ENCODE measurements around the gene ELF2.
A peak's percentile ranks its signal among the peaks of the same experiment; 100 is the strongest.
"Not testable (repeated sequence)": the region's sequence is repeated elsewhere in the genome, so short reads cannot be mapped to it uniquely, and the experiment has no call there.

Gene ELF2

DNA sequence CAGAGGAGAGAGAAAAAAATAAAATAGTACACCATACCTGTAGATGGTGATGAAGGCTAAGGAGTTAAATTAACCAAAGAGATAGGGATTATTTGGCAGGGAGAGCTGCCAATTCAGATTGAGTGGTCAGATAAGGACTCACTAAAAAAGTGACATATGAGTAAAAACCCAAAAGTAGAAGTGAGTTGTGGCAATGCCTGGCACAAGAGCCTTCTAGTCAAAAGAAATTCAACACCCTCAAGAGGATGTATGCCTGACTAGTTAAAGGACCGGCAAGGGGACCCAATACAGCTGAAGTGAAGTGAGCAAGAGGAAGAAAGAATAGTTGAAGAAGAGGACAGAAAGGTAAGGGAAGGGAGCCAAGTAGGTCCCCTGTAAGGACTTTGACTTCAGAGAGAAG lies 34.9 kb downstream of the ELF2 start:
- DNase-seq = no peak

GRCh38 chr4:139137763-139138162 lies 39.3 kb downstream of the ELF2 start:
- DNase-seq = no peak

GRCh38 chr4:139134403-139134802 lies 42.6 kb downstream of the ELF2 start:
- DNase-seq = no peak

DNA sequence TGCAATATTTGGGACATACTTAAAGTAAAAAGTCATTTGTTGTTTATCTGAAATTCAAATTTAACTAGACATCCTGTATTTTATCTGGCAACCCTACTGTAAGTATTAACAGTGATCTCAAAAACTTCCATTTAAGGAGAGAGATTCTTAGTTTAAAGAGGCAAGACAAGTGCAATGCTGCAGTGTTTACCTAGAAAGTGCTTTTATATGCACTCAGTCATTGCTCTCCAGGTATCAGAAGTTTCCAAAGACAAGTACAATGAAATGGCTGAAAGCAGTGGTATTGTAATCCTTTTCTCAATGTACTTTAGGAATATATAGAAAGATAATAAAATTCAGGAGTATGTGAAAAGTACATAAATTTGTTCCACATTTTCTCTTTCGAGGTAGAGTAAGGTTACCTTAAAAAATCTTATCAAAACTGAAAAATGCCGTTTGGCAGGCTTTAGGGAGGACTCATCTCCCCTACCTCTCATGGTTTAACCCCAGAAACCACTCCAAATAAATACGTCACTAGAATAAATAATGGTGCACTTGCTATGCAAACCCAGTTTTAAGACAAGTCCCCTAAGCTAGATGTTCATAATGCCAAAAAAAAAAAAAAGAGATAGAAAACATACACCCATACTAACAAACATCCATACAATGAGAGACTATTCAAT lies 45.7 kb downstream of the ELF2 start:
- no peak for DNase-seq

GRCh38 chr4:139129206-139129605 lies 47.8 kb downstream of the ELF2 start:
- no peak for DNase-seq

- DNase-seq = no peak
Measured at GRCh38 chr4:139126898-139127297, 50.1 kb downstream of the ELF2 start.

- no peak for DNase-seq
Measured at GRCh38 chr4:139123910-139124309, 53.1 kb downstream of the ELF2 start.

- no peak for DNase-seq
Measured at GRCh38 chr4:139118365-139118764, 58.7 kb downstream of the ELF2 start.

GRCh38 chr4:139115226-139115625 lies 61.8 kb downstream of the ELF2 start:
- no peak for DNase-seq

- DNase-seq = not testable (repeated sequence)
Measured at GRCh38 chr4:139114795-139115194, 62.2 kb downstream of the ELF2 start.

DNA sequence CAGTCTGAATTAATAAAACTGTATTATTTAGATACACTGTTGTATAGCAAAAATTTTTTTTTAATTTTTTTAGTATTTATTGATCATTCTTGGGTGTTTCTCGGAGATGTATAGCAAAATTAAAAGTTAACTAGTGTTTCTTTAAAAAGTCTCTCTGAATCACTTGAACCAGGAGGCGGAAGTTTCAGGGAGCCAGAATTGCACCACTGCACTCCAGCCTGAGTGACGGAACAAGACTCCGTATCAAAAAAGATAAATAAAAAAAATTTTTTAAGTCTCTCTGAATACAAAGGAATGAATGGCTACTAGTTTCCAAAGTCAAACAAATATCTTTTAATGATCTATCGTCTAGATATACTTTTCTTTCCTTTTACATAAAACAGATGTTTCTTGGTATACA lies 64.4 kb downstream of the ELF2 start:
- no peak for DNase-seq

DNA sequence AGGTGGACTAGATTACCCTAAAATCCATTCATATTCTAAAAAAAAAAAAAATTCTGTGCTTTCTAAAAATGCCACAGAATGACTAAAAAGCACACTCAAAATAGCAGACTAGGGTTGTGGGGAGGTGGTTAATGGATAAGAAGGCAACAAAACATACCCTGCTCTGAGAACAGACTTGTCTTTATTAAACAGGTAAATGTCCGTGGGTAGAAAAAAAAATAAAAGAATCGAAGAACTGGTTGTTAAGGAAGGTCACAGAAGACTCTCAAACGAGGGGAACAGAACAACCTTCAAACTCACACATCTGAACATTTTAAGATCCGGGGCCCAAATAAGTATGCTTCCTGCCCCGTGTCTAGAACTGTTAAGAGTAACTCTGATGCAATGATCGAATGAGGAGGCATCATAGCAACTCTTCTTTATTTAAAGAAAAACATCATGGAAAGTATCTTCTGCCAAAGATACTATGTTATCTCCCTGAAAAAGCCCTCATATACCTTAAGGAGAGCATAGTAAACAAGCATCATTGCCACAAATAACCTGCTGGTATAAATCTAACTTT lies 68.4 kb downstream of the ELF2 start:
- DNase-seq = no peak

DNA sequence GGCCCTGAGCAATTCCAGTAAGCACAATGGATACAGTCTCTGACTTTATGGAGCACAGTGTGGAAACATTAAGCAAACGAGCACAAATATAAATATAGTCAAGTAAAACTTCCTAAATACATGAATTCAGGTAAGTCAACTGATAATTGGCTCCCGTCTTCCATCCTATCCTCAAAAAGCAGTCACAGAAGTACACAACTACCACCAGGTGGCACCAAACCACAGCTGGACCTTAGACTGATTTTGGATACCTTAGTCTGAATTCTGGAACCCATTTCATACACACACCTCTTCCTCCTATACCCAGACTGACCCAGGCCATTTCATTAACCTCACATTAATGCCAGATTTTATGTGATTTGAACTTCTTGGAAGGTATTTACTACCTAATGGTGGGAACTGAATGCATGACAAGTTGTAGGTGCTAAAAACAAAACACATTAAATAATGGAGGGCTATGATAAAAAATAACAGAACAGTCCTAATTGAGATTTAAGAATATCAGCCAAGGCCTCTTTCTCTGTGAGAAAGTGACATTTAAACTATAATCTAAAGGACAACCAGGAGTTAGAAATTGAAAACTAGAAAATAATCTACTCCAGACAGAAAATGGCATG lies 77.5 kb downstream of the ELF2 start:
- DNase-seq = peak; percentile 55

GRCh38 chr4:139092271-139092670 lies 84.7 kb downstream of the ELF2 start:
- DNase-seq = no peak

GRCh38 chr4:139085141-139085540 lies 91.9 kb downstream of the ELF2 start:
- DNase-seq = no peak

DNA sequence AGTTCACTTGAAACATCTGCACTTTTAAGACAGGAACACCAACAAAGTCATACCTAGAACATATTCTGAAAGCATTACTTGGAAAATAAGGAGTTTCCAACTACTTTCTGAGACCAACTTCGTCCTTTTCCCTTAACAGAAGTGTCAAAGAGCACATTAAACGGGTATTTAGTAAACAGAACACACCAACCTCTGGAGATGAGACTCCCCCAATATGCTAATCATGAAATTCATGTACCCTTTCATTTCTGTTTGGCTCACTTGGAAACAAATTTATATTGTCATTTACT lies 92.3 kb downstream of the ELF2 start:
- DNase-seq = no peak

DNA sequence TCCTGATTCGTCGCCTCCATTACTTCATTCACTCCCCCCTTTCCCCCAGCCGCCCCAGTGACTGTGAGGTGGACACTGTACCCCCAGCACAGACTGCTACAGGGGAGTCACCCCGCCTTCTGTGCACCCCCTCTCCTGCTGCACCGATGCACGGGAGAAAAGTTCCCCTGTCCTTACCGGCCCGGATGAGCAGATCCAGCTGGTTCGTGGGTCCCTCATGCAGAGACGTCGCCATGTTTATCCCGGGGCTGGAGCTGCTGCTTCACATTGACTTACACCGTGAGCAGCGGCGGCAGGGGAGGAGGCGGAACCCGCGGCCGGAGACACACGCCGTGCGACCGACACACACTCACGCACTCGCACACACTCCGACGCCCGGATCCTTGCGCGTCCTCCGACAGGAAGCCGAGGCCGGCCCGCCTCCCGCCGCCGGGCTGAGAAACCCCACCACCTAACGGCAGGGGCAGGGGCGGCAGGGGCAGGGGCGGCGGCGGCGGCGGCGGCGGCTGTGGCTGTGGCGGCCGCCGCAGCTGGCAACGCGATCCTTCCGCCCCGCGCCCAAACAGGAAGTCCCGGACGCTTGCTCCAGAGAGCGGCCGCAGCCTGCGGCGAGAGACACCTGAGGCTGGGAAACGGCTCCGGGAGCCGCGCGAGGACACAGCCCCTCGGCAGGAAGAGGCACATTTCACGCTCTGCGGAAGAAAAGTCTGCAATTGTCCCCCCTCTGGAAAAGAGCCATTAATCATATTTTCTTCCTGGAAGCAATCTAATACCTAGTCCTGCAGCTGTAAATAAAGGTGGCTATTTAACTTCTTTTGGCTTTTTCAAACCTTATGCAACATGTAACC lies 92.8 kb downstream of the ELF2 start:
- DNase-seq = peak; percentile 91

GRCh38 chr4:139083607-139083955 lies 93.4 kb downstream of the ELF2 start:
- peak; percentile 85 for DNase-seq

- peak; percentile 94 for DNase-seq
Measured at GRCh38 chr4:139082750-139083606, 94.0 kb downstream of the ELF2 start.

DNA sequence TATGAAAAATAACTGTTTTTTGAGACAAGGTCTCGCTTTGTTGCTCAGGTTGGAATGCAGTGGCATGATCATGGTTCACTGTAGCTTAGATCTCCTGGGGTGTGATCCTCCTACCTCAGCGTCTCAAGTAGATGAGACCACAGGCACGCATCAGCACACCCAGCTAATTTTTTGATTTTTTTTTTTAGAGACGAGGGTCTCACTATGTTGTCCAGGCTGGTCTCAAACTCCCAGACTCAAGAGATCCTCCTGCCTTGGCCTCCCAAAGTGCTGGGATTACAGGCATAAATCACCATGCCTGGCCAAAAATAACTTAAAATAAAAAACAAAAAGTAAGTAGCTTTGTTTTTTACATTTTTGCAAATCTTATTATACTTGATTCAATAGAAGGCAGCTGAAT lies 98.1 kb downstream of the ELF2 start:
- DNase-seq = no peak

GRCh38 chr4:139077567-139078355 lies 99.3 kb downstream of the ELF2 start:
- no peak for DNase-seq

Measured in retina (tissue), 1 donor.